Activated T-cell treated with anti-CD3 and anti-CD28 coated beads, Interleukin-2, amount 50 U/mL, for 4 hours (primary cell): ENCODE data around the gene TULP4. TPM values are rescaled to one million over a fixed set of nuclear protein-coding genes. Genes with fewer than 3 reads are reported as not detected.
A peak's percentile ranks its signal among the peaks of the same experiment; 100 is the strongest.

Source experiments
- ATAC-seq, 2 donors: fragments of 200-7000 bp; cut with Tn5 transposase; one replicate each; pipeline ENCODE4 v1.10.0; 2021
- DNase-seq: peaks from one replicate; pipeline ENCODE4 v3.0.0-alpha.2; 2020
- H3K27me3 Mint-ChIP-seq: one replicate; pipeline ENCODE4 v1.8.0; 2021; ENCODE audit warnings: low read depth, mixed read lengths
- H3K36me3 Mint-ChIP-seq: one replicate; pipeline ENCODE4 v1.8.0; 2022; ENCODE audit warnings: mixed read lengths; ENCODE audit not compliant: insufficient read depth
- H3K4me1 Mint-ChIP-seq: one replicate; pipeline ENCODE4 v1.8.0; 2021; ENCODE audit warnings: low read depth, mixed read lengths
- H3K4me3 Mint-ChIP-seq: one replicate; pipeline ENCODE4 v1.8.0; 2021; ENCODE audit warnings: mild to moderate bottlenecking, moderate library complexity, mixed read lengths
- H3K9me3 Mint-ChIP-seq: one replicate; pipeline ENCODE4 v1.8.0; 2021; ENCODE audit warnings: mixed read lengths
- total RNA-seq, 3 donors: library from RNA; stranded (reverse); gene quantifications; one replicate each; pipeline ENCODE4 v1.2.1, GENCODE V29; 2021

Gene TULP4
- total RNA-seq, 3 donors from 2014 or later = 23.4 to 24.8 (median 23.9) TPM

DNA sequence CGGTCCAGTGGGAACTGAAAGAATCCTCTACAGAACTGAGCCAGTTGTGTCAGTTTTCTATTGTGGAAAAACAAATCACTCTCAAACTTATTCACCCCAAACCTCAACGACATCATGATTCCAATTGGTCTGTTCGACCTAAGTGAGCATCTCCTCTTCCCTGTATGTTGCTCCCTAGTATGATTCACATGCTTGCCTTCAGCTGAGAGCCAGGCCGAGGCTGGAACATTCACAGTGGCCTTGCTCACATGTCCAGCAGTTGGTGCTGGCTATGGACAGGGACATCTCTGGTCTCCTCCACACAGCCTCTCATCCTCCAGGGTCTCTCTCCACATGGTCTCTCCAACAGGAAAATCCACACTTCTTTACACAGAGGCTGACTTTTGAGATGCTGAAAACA is 219.3 kb downstream of the TULP4 start:
- ATAC-seq (no peak), DNase-seq (no peak)
- Mint-ChIP-seq H3K9me3 (peaks cover 19% of the 10 kb centered on the region), H3K36me3 (no peaks in the 10 kb centered on the region), H3K4me3 (no peak overlapping the region), H3K27me3 (peaks cover 51% of the 10 kb centered on the region), H3K4me1 (peaks cover 2% of the 10 kb centered on the region)

DNA sequence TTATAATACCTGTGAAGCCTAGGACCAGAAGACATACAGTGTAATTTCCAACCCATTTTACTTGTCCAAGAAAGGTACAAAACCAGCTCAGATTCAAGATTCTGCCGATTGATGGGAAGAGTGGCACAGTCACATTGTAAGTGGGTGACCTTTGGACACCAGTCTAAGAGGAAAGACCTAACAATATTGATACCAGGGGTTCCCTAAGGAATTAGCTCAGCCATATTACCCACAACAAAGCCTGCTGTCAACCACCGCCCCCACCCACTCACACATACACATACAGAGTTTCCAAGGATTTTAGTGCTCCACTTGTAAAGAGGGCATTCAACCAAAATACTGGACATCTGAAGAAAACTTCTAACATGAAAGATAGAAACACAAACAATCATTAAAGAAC is 219.7 kb downstream of the TULP4 start:
- Mint-ChIP-seq H3K27me3 (peaks cover 47% of the 10 kb centered on the region), H3K9me3 (peaks cover 19% of the 10 kb centered on the region), H3K4me3 (no peak overlapping the region), H3K4me1 (peaks cover 2% of the 10 kb centered on the region), H3K36me3 (no peaks in the 10 kb centered on the region)
- ATAC-seq (no peak), DNase-seq (no peak)

DNA sequence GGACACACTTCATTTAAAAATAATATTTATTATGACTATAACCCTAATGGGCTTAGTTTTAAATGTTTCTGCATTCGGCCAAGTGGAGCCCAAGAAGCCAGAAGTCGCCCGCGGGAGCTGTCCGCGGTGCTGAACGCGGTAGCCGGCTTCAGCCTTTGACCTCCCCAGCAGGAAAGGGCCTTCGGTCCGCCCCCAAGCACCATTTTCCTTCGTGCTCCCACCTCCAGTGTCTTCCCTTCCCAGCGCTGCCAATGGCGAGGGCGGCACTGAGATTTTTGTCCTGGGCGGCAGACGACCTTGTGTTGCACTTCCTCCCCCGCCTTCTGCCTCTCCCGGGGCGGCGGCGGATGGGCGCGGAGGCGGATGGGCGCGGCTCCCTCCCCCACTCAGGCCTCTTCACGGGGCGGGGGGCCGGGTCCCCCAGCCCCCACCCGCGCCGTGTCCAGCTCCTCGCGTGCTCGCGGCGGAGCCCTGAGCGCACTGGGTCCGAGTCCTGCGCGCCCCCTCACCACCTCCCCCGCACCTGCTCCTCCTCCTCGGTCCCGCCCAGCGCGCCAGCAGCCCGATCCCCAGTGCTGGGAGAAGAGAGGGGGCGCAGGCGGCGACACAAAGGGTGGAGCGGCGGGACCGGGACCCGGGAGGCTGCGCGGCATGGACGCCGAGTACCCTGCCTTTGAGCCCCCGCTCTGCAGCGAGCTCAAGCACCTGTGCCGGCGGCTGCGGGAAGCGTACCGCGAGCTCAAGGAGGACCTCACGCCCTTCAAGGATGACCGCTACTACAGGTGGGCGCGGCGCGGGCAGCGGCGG is 224.0 kb downstream of the TULP4 start:
- Mint-ChIP-seq H3K4me3 (peak overlapping the region; percentile 73), H3K27me3 (peaks cover 40% of the 10 kb centered on the region), H3K36me3 (no peaks in the 10 kb centered on the region), H3K9me3 (peaks cover 8% of the 10 kb centered on the region), H3K4me1 (peaks cover 3% of the 10 kb centered on the region)
- DNase-seq (peak; percentile 54), ATAC-seq (peak; percentile 57 to 69)

DNA sequence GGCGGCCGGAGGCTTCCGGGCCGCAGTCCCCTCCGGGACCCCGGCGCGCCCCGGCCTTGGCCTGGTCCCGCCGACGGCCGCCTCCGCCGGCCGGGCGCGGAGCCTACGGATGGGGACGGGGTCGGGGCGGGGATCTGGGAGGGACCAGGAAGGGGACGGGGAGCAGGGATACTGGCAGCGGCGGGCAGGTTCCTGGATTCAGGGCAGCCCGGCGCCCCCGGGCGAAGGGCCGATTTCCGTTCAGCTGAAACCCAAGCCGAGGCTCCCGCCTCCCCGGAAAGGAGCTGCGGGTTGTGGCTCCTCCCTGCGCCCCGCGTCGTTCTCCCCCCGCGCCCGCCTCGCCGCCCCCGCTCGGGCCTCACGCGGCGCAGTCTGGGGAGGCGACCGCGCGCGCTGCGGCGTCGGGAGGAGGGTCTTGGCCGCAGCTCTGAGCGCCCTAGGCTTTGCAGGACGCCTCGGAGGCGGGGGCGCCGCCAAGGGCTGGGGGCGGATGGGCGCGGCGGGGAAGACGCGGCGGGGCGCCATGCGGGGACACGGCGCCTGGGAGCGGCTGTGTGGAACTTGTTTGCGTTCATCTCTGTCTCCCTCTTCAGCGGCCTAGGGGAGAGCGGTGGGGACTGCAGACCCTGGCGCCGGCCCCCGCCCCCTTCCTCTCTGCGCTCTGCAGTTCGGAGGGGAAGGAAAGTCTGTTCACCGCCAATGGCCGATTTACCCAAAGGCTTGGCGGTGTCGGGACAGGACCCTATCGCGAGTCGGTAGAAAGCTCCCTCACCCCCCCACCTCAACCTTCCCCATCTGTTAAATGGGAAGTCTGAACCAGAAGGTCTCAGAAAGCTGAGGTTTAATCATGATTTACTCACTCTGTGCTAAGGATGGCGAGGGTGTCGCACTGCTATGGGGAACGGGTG is 224.9 kb downstream of the TULP4 start:
- peaks cover 34% of the 10 kb centered on the region for H3K27me3 Mint-ChIP-seq

DNA sequence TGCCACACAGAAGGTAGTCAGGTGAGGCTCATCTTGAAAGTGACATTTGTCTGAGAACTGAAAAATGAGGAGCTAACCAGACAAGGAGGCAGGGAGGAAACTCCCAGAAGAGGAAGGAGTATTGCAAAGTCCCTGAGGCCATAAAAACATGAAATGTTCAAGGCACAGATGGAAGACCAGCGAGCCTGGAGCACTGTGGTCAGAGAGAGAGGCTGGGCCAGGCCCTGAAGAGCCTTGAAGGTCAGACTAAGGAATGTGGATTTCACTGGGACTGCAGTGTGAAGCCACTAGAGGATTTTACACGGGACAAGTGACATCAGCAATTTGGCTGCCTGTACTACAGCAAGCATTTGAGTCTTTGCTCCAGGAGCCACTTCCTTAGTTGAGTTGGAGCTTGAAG is 226.5 kb downstream of the TULP4 start:
- no peak for DNase-seq
- Mint-ChIP-seq H3K27me3 (peaks cover 33% of the 10 kb centered on the region), H3K9me3 (no peaks in the 10 kb centered on the region), H3K4me3 (no peak overlapping the region), H3K36me3 (no peaks in the 10 kb centered on the region), H3K4me1 (peaks cover 3% of the 10 kb centered on the region)
- no peak for ATAC-seq

More for the DNA sequence above, 224.9 kb downstream of the TULP4 start:
- Mint-ChIP-seq H3K9me3 (peaks cover 8% of the 10 kb centered on the region), H3K36me3 (no peaks in the 10 kb centered on the region), H3K4me1 (peaks cover 3% of the 10 kb centered on the region), H3K4me3 (peak overlapping the region; percentile 42)
- ATAC-seq (peak; percentile 75), DNase-seq (no peak)

DNA sequence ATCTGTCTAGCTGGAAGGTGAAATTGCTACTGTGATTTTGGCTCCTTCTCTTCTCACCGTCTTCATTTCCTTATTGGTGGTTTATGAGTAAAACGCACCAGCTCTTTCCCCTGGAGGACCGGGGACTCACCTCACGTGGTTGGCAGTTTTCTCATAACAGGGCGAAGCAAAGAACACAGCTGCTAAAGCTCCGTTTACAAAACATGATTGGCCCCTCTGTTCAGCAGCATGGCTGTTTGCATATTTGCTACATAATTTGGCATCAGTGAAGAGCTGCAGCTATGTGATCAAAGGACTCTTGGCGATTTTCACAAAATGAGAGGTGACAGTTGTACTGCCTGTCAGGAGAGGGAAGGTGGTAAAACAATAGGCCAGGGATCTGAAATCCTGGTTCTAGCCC is 227.1 kb downstream of the TULP4 start:
- Mint-ChIP-seq H3K9me3 (no peaks in the 10 kb centered on the region), H3K36me3 (no peaks in the 10 kb centered on the region), H3K27me3 (peaks cover 32% of the 10 kb centered on the region), H3K4me1 (peaks cover 3% of the 10 kb centered on the region), H3K4me3 (no peak overlapping the region)
- ATAC-seq (no peak), DNase-seq (no peak)

DNA sequence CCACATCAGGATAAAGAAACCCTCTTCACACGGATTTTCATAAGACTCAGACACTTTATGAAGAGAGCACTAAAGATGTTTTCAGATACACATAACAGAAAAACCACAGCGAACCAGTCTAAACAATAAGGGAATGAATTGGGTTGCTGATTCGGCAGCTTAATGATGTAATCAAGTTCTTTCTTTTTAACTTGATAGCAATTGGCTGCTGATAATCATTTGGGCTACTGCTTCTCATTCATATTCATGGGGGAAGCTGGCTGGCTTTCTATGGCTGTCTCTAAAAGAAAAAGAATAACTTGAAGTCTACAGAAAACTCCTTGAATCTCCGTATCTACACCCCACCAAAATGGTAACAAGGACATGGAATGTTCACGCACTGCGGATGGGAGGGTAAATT is 227.6 kb downstream of the TULP4 start:
- H3K9me3 Mint-ChIP-seq = no peaks in the 10 kb centered on the region
- peaks cover 3% of the 10 kb centered on the region for H3K4me1 Mint-ChIP-seq
- ATAC-seq (no peak), DNase-seq (no peak)
- H3K4me3 Mint-ChIP-seq = no peak overlapping the region
- no peaks in the 10 kb centered on the region for H3K36me3 Mint-ChIP-seq
- H3K27me3 Mint-ChIP-seq = peaks cover 28% of the 10 kb centered on the region

DNA sequence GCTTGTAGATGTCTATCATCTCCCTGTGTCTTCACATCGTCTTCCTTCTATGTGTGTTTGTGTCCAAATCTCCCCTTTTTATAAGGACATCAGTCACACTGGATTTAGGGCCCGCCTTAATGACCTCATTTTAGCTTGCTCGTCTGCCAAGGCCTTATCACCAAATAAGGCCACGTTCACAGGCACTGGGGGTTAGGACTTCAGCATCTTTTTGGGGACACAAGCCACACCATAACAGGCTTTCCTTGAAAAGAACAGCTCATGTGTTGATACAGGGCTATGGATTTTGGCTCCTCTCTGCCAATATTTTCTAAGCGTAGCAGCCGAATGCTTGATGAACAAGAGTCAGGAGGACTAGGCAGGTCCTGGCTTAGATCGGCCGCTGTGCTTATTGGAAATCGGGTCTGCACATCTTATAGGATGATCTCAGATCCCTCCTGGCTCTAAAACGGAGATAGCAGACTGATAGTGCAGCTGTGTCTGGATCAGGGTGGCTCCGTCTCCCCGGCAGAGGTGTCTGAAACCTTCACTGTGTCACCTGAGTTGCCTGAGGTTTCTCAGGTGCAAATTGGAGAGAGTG is 231.4 kb downstream of the TULP4 start:
- DNase-seq = no peak
- peaks cover 18% of the 10 kb centered on the region for H3K27me3 Mint-ChIP-seq
- ATAC-seq = no peak
- H3K9me3 Mint-ChIP-seq = no peaks in the 10 kb centered on the region
- H3K36me3 Mint-ChIP-seq = no peaks in the 10 kb centered on the region
- no peak overlapping the region for H3K4me3 Mint-ChIP-seq
- no peaks in the 10 kb centered on the region for H3K4me1 Mint-ChIP-seq

DNA sequence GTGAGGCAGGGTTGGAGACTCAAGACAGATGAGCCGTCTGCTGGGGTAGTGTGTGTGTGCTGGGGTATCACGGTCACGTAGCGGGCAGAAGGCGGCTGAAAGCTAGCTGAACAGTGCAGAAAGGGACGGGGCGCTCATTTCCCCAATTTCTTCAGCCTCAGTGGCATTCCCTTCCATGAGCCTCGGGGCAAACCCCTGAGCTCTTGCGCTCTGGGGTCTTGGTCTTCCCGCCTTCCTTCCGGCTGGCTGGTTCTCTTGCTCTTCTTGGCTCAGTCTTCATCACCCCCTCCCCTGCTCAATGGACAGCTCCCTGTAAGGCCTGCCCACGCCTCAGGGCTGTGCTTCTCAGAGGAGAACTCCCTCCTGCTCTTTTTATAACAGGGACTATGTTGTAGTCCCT is 232.2 kb downstream of the TULP4 start:
- Mint-ChIP-seq H3K4me3 (no peak overlapping the region), H3K4me1 (no peaks in the 10 kb centered on the region), H3K9me3 (no peaks in the 10 kb centered on the region), H3K27me3 (peaks cover 16% of the 10 kb centered on the region), H3K36me3 (no peaks in the 10 kb centered on the region)
- ATAC-seq (no peak), DNase-seq (no peak)

DNA sequence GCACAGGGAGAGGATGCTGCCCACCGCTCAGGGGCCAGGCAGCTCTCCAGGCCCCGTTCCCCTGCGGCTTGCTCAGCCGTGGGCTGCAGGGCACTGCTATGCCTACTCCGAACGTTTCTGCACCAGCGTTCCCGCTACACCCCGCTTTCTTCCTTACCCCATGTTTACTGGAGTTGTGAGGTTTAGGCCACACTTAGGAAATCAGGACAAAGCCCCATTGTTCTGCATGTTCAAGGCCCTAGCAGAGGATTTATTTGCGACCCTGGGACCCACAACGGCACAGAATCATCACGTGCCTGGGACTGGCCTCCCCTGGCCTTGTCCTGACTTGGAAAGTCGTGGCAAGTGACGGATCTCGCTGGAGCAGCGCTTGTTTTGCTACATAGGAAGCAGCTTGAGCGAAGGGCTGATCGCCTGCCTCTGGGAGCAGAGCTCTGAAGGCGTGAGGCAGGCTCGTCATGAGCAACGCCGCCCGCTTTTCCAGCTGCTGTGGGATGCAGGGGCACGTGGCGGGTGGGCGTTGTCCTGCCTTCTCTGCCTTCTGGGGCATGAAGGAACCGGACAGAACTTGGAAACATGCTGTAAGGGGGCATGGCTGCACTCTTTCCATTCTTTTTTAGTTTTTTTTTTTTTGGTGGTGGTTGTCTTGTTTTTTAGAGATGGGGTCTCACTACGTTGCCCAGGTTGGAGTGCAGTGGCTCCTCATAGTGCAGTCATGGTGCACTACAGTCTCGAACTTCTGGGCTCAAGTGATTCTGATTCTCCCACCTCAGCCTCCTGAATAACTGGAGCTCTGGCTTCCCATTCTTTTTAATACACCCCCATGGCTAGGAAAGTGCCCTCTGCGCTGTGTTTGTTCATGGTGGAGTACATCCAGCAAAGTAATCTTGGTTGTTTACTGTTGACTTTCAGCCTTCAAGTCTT is 233.0 kb downstream of the TULP4 start:
- no peak overlapping the region for H3K4me3 Mint-ChIP-seq
- no peaks in the 10 kb centered on the region for H3K9me3 Mint-ChIP-seq
- ATAC-seq (no peak), DNase-seq (no peak)
- no peaks in the 10 kb centered on the region for H3K4me1 Mint-ChIP-seq
- H3K27me3 Mint-ChIP-seq = peaks cover 10% of the 10 kb centered on the region
- H3K36me3 Mint-ChIP-seq = no peaks in the 10 kb centered on the region

DNA sequence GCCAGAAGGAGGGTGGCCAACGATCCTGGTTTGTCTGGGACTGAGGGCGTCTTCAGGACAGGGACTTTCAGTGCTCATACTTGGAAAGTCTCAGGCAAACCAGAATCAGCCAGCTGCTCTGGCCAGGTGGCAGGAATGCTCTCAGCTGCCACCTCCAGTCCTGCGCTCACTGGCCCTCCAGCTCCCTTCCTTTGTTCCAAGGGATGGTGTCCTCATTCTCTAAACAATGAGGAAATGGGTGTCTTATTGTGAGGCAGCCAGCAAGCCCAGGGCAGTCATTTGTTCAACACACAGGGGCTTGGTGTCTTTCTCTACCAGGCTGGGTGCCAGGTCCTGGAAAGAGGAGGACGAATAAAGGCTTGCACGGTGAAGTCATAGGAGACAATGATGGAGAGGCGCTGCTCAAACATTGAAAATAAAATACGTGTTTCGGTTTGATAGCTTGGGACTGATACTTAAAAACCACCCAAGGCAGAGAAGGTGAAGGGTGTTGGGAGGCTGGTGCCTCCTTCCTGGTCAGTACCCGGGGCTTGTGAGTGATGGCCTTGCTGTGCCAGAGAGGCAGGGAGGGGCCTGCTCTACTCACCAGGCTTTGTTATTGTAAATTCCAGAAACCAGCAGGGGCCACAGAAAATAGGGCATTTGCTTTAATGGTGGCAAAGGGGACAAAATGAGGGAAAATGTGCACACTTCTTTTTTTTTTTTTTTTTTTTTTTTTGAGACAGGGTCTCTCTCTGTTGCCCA is 236.3 kb downstream of the TULP4 start:
- H3K36me3 Mint-ChIP-seq = no peaks in the 10 kb centered on the region
- H3K27me3 Mint-ChIP-seq = peaks cover 9% of the 10 kb centered on the region
- ATAC-seq = no peak
- no peak overlapping the region for H3K4me3 Mint-ChIP-seq
- no peak for DNase-seq
- H3K4me1 Mint-ChIP-seq = no peaks in the 10 kb centered on the region
- no peaks in the 10 kb centered on the region for H3K9me3 Mint-ChIP-seq

DNA sequence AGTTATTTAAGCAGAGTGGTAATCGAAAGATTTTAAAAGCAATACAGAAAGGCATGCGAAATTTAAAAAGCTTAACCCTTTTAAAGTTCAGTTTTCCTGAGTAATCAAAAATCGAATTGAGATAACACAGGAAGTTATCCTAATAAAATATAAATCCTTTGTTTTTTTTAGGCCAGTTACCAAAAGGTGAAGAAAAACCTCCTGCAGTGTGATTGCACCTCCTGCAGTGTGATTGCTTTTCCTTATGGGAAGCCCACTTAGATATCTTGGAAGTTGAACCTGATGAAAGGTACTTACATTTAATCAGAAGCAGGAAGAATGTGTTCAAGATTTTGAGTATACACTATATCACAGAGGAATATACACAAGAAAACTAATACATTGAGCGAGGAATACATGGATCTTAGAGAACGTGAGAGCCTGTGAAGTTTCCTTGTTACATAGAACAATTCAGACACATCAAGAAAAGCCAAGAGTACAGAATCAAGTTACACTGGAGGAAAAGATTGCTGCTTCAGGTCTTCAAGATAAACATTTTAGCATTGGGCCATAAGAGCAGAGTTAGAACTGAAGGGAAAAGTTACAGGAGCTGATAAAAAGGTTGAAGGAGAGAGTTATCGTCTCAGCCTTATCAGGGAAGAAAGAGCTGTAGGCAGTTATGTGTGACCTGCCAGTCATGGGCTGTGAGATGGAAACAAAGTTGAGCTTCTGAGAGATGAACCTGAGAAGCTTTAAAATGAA is 240.0 kb downstream of the TULP4 start:
- no peak for ATAC-seq

DNA sequence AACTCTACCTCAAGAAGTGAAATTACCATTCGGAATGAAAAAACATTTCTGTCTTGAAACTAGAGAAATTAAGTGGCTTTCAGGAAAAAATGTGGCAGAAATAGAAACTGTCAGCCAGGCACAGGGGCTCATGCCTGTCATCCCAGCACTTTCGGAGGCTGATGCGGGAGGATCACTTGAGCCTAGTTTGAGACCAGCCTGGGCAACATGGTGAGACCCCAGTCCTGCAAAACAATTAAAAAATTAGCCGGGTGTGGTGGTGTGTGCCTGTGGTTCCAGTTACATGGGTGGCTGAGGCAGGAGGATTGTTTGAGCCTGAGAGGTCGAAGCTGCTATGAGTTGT is 240.5 kb downstream of the TULP4 start:
- no peaks in the 10 kb centered on the region for H3K36me3 Mint-ChIP-seq
- DNase-seq (no peak), ATAC-seq (no peak)
- H3K9me3 Mint-ChIP-seq = no peaks in the 10 kb centered on the region
- H3K4me3 Mint-ChIP-seq = no peak overlapping the region
- H3K4me1 Mint-ChIP-seq = peaks cover 1% of the 10 kb centered on the region
- H3K27me3 Mint-ChIP-seq = peaks cover 6% of the 10 kb centered on the region

More for the DNA sequence above, 240.0 kb downstream of the TULP4 start:
- DNase-seq = no peak
- Mint-ChIP-seq H3K27me3 (peaks cover 6% of the 10 kb centered on the region), H3K9me3 (no peaks in the 10 kb centered on the region), H3K36me3 (no peaks in the 10 kb centered on the region), H3K4me3 (no peak overlapping the region), H3K4me1 (peaks cover 1% of the 10 kb centered on the region)
